Osteoblast (primary cell): ENCODE results near the gene NOL4L. TPM values are rescaled to one million over a fixed set of nuclear protein-coding genes. Genes with fewer than 3 reads are reported as not detected.
A peak's percentile ranks its signal among the peaks of the same experiment; 100 is the strongest.

Source experiments
- DNase-seq: peaks from one replicate; pipeline ENCODE4 v3.0.0; 2011; ENCODE audit warnings: low spot score, mixed read lengths; ENCODE audit not compliant: insufficient read length; ENCODE audit errors: missing footprints
- H2AFZ ChIP-seq: 2 replicates; pipeline ENCODE4 v1.6.0; 2011; ENCODE audit warnings: mild to moderate bottlenecking, low read length
- H3K27ac ChIP-seq: 2 replicates; pipeline ENCODE4 v1.5.1; 2011; ENCODE audit warnings: mild to moderate bottlenecking, low read depth, low read length, moderate library complexity
- H3K27me3 ChIP-seq: 2 replicates; pipeline ENCODE4 v1.6.0; 2012; ENCODE audit warnings: mild to moderate bottlenecking, control low read depth, inconsistent platforms, low read length, moderate library complexity; ENCODE audit not compliant: insufficient read depth
- H3K36me3 ChIP-seq: 2 replicates; pipeline ENCODE4 v1.5.1; 2011; ENCODE audit warnings: mild to moderate bottlenecking, low read length, control low read depth, moderate library complexity; ENCODE audit not compliant: insufficient read depth
- H3K4me1 ChIP-seq: 2 replicates; pipeline ENCODE4 v1.5.1; 2011; ENCODE audit warnings: mild to moderate bottlenecking, low read length, control low read depth, moderate library complexity; ENCODE audit not compliant: insufficient read depth
- H3K4me2 ChIP-seq: 2 replicates; pipeline ENCODE4 v1.6.0; 2011; ENCODE audit warnings: mild to moderate bottlenecking, low read length; ENCODE audit not compliant: insufficient read depth
- H3K4me3 ChIP-seq: fragments of 200-600 bp; sonication (generic); 3 replicates; pipeline ENCODE4 v1.5.1; 2012; ENCODE audit warnings: mild to moderate bottlenecking, low read length, inconsistent platforms; ENCODE audit not compliant: insufficient read depth
- H3K79me2 ChIP-seq: 2 replicates; pipeline ENCODE4 v1.6.0; 2012; ENCODE audit warnings: mild to moderate bottlenecking, low read length, control low read depth, inconsistent platforms; ENCODE audit not compliant: insufficient read depth
- H3K9me3 ChIP-seq: 2 replicates; pipeline ENCODE4 v1.5.1; 2011; ENCODE audit warnings: low read depth, low read length, control low read depth
- H4K20me1 ChIP-seq: 2 replicates; pipeline ENCODE4 v1.6.0; 2012; ENCODE audit warnings: mild to moderate bottlenecking, low read length, control low read depth; ENCODE audit not compliant: insufficient read depth
- CTCF ChIP-seq: IDR thresholded peaks from 2 replicates; pipeline ENCODE4 v1.5.1; 2011; ENCODE audit warnings: mild to moderate bottlenecking, low read depth, low read length, moderate library complexity; ENCODE audit errors: extremely low read depth
- total RNA-seq: library from RNA; depleted of rRNA; stranded (reverse); fragments of >200 nt; gene quantifications from 2 replicates; pipeline ENCODE4 v1.2.3, GENCODE V29; 2012

Gene NOL4L
- total RNA-seq, 1 donor = 6.2 TPM

GRCh38 chr20:32450484-32451061 lies 134.6 kb downstream of the NOL4L start:
- no peaks in the 10 kb centered on the region for H3K27me3 ChIP-seq
- H4K20me1 ChIP-seq = peaks cover 43% of the 10 kb centered on the region
- no peak overlapping the region for H3K27ac ChIP-seq
- no peak overlapping the region for H3K4me2 ChIP-seq
- no peak for TF ChIP-seq CTCF
- peak; percentile 73 for DNase-seq
- no peaks in the 10 kb centered on the region for H3K9me3 ChIP-seq
- no peak overlapping the region for H3K4me3 ChIP-seq
- no peak overlapping the region for H2AFZ ChIP-seq
- no peaks in the 10 kb centered on the region for H3K79me2 ChIP-seq
- H3K36me3 ChIP-seq = peaks cover 34% of the 10 kb centered on the region
- no peaks in the 10 kb centered on the region for H3K4me1 ChIP-seq

GRCh38 chr20:32449890-32450401 lies 135.2 kb downstream of the NOL4L start:
- no peaks in the 10 kb centered on the region for H3K4me1 ChIP-seq
- no peaks in the 10 kb centered on the region for H3K79me2 ChIP-seq
- no peak overlapping the region for H3K27ac ChIP-seq
- peak; percentile 62 for DNase-seq
- no peak for TF ChIP-seq CTCF
- H3K4me2 ChIP-seq = no peak overlapping the region
- peaks cover 43% of the 10 kb centered on the region for H4K20me1 ChIP-seq
- H3K27me3 ChIP-seq = no peaks in the 10 kb centered on the region
- H3K9me3 ChIP-seq = no peaks in the 10 kb centered on the region
- no peak overlapping the region for H3K4me3 ChIP-seq
- H2AFZ ChIP-seq = no peak overlapping the region
- H3K36me3 ChIP-seq = peaks cover 39% of the 10 kb centered on the region

GRCh38 chr20:32449057-32449889 lies 135.9 kb downstream of the NOL4L start:
- Histone ChIP-seq H4K20me1 (peaks cover 47% of the 10 kb centered on the region), H3K27me3 (no peaks in the 10 kb centered on the region), H2AFZ (no peak overlapping the region), H3K4me2 (no peak overlapping the region), H3K4me1 (no peaks in the 10 kb centered on the region), H3K36me3 (peaks cover 42% of the 10 kb centered on the region), H3K79me2 (peaks cover 3% of the 10 kb centered on the region), H3K9me3 (no peaks in the 10 kb centered on the region), H3K27ac (no peak overlapping the region), H3K4me3 (no peak overlapping the region)
- no peak for TF ChIP-seq CTCF
- DNase-seq = peak; percentile 30
